ENCODE results near the gene DNAH6.
A peak's percentile ranks its signal among the peaks of the same experiment; 100 is the strongest.

The DNAH6 gene

DNA sequence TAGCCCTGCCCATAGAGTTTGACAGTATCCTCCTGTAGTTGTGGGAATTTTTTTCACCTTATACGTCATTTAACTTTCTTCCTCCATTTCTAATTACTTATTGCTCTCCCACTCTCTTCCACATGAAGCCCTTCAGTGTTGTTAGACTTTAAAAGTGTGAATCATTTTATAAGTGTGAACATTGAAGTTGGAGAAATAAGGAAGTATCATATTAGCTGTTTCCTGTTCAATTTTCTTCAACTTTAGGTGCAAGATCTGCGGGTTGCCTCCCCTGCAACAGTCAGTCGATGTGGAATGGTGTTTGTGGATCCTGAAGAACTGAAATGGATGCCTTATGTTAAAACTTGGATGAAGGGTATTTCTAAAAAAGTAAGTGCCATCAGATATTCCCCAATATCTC is 138.1 kb downstream of the DNAH6 start:
- H3K4me3 ChIP-seq (ENCODE audit: low read length), result no peak overlapping the region
- no peak for TF ChIP-seq CTCF (conservative IDR thresholded peaks at IDR 0.05; ENCODE audit: low read length)
- DNase-seq (ENCODE audit: low read depth), result no peak

DNA sequence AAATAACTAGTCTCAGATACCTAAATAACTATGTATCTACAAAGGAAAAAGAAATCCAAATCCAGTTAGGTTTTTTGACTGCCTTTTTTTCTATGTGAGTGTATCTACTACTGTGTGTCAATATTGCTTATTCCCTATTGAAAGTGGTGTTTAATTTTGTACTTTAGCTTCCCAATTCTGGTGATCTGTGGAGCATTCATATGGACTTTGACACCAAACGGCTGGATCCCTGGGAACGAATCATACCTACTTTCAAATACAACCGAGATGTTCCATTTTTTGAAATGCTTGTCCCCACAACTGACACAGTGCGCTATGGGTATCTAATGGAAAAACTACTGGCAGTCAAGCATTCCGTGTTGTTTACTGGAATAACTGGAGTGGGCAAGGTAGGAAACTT is 152.8 kb downstream of the DNAH6 start:
- DNase-seq (ENCODE audit: low read depth), result no peak
- H3K4me3 ChIP-seq (ENCODE audit: low read length), result no peak overlapping the region
- no peak for TF ChIP-seq CTCF (conservative IDR thresholded peaks at IDR 0.05; ENCODE audit: low read length)

DNA sequence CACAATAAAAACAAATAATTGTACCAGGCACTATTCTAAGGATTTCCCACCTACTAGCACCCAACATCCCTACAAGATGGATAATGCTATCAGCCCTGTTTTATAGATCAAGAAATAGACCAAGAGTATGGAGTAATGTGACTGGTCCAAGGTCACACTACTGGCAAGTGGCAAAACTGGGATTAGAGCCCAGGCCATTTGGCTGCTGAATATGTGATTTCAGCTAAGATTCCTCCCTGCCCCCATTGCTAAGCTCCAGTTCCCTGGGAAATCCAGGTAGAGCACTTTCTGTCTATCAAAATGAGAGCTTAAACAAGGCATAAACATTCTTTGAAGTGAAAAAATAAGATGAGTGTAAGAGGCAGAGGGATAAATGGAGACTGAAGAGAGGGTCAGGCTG is 157.8 kb downstream of the DNAH6 start:
- no peak for DNase-seq (ENCODE audit: low read depth)
- H3K4me3 ChIP-seq (ENCODE audit: low read length), result no peak overlapping the region
- no peak for TF ChIP-seq CTCF (conservative IDR thresholded peaks at IDR 0.05; ENCODE audit: low read length)

DNA sequence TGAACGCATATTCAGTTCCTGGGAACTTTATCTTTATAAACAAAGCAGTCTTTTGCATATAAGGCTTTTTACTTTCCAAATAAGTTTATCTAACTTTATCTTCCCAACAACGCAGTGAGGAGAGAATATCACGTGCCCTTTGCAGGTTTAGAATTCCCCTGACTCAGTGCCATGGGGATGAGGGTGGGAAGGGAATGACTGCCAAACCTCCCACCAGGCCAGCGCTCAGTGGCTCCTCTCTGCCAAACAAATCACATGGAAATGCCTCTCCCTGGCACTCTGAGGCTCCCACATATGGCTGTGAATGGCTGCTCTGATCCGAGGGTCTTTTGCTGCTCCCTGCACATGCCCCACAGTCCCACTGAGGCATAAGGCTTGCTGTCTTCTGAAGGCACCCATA is 158.3 kb downstream of the DNAH6 start:
- no peak overlapping the region for H3K4me3 ChIP-seq (ENCODE audit: low read length)
- TF ChIP-seq CTCF (conservative IDR thresholded peaks at IDR 0.05; ENCODE audit: low read length), result no peak
- DNase-seq (ENCODE audit: low read depth), result no peak

DNA sequence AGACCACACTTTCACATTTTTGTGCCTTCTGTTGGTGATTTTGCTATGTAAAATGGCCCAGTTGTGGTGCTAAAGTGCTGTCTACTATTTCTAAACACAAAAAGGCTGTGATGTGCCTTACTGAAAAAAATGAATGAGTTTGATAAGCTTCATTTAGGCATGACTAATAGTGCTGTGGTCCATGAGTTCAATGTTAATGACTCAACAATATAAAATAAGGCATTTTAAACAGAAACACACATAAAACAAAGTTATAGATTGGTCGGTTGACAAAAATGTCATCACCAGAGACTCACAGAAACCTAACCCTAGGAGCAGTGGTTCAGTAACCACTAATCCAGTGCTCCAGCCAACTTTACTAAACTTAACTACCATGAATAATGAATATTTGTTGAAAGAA is 160.0 kb downstream of the DNAH6 start:
- TF ChIP-seq CTCF (conservative IDR thresholded peaks at IDR 0.05; ENCODE audit: low read length), result peak; percentile 24
- H3K4me3 ChIP-seq (ENCODE audit: low read length), result no peak overlapping the region
- peak; percentile 74 for DNase-seq (ENCODE audit: low read depth)

GRCh38 chr2:84678214-84678613 is 161.9 kb downstream of the DNAH6 start:
- H3K4me3 ChIP-seq (ENCODE audit: low read length), result no peak overlapping the region
- no peak for TF ChIP-seq CTCF (conservative IDR thresholded peaks at IDR 0.05; ENCODE audit: low read length)
- no peak for DNase-seq (ENCODE audit: low read depth)

- TF ChIP-seq CTCF (conservative IDR thresholded peaks at IDR 0.05; ENCODE audit: low read length), result no peak
- no peak overlapping the region for H3K4me3 ChIP-seq (ENCODE audit: low read length)
- DNase-seq (ENCODE audit: low read depth), result no peak
These were observed 170.6 kb downstream of the DNAH6 start for GRCh38 chr2:84686783-84687476.
